Measurements from ENCODE around the gene ZNF808. TPM values are rescaled to one million over a fixed set of nuclear protein-coding genes. Genes with fewer than 3 reads are reported as not detected.
A peak's percentile ranks its signal among the peaks of the same experiment; 100 is the strongest.
"Not testable (repeated sequence)": the region's sequence is repeated elsewhere in the genome, so short reads cannot be mapped to it uniquely, and the experiment has no call there.

Gene ZNF808
- total and polyA plus RNA-seq, 2 experiments from 2014 or later = 2.2 to 25.7 TPM

GRCh38 chr19:52566121-52566520 lies 38.7 kb downstream of the ZNF808 start:
- H3K9me3 ChIP-seq (ENCODE audit: low read depth) = no peaks in the 10 kb centered on the region
- H3K4me2 ChIP-seq = no peak overlapping the region
- DNase-seq (ENCODE audit: low spot score) = no peak
- H3K9me2 ChIP-seq (replicated peaks; ENCODE audit: insufficient read depth) = no peaks in the 10 kb centered on the region
- WGBS (ENCODE audit: low lambda C conversion rate, missing lambda C conversion rate) = 80% methylated on average over 6 of the region's 6 CpGs
- peaks cover 7% of the 10 kb centered on the region for H3K79me2 ChIP-seq
- peak overlapping the region; percentile 37 for H3K27ac ChIP-seq
- peaks cover 5% of the 10 kb centered on the region for H3K4me1 ChIP-seq (ENCODE audit: insufficient read depth)
- H3K27me3 ChIP-seq = no peaks in the 10 kb centered on the region
- H3K4me3 ChIP-seq = no peak overlapping the region
- H3K36me3 ChIP-seq (replicated peaks; ENCODE audit: insufficient read depth, low read depth) = no peaks in the 10 kb centered on the region
- no peak for TF ChIP-seq EZH2phosphoT487 (IDR thresholded peaks at IDR 0.05; ENCODE audit: low read depth, severe bottlenecking, unreplicated experiment)
- H2AFZ ChIP-seq = no peak overlapping the region
- H4K20me1 ChIP-seq (ENCODE audit: insufficient read depth, poor library complexity, severe bottlenecking) = no peaks in the 10 kb centered on the region

- H3K9me3 ChIP-seq (ENCODE audit: low read depth) = no peaks in the 10 kb centered on the region
- peaks cover 12% of the 10 kb centered on the region for H3K79me2 ChIP-seq
- peak overlapping the region; percentile 75 for H3K27ac ChIP-seq
- no peak overlapping the region for H2AFZ ChIP-seq
- no peaks in the 10 kb centered on the region for H3K36me3 ChIP-seq (replicated peaks; ENCODE audit: insufficient read depth, low read depth)
- TF ChIP-seq EZH2 (IDR thresholded peaks at IDR 0.05; ENCODE audit: borderline replicate concordance) = no peak
- TF ChIP-seq EZH2phosphoT487 (IDR thresholded peaks at IDR 0.05; ENCODE audit: low read depth, severe bottlenecking, unreplicated experiment) = no peak
- TF ChIP-seq CTCF (IDR thresholded peaks at IDR 0.05; ENCODE audit: poor library complexity) = no peak
- no peaks in the 10 kb centered on the region for H3K9me2 ChIP-seq (replicated peaks; ENCODE audit: insufficient read depth)
- H3K4me3 ChIP-seq = no peak overlapping the region
- no peak overlapping the region for H3K4me2 ChIP-seq
- no peaks in the 10 kb centered on the region for H4K20me1 ChIP-seq (ENCODE audit: insufficient read depth, poor library complexity, severe bottlenecking)
- no peaks in the 10 kb centered on the region for H3K27me3 ChIP-seq
- DNase-seq (ENCODE audit: low spot score) = peak; percentile 39
- WGBS (ENCODE audit: low lambda C conversion rate, missing lambda C conversion rate) = 72% methylated on average over 2 of the region's 2 CpGs
- H3K4me1 ChIP-seq (ENCODE audit: insufficient read depth) = peaks cover 5% of the 10 kb centered on the region
These were observed 39.1 kb downstream of the ZNF808 start for GRCh38 chr19:52566588-52566987.

GRCh38 chr19:52567921-52568320 lies 40.5 kb downstream of the ZNF808 start:
- Histone ChIP-seq H4K20me1 (ENCODE audit: insufficient read depth, poor library complexity, severe bottlenecking) (no peaks in the 10 kb centered on the region), H2AFZ (no peak overlapping the region), H3K79me2 (peaks cover 25% of the 10 kb centered on the region), H3K9me3 (ENCODE audit: low read depth) (no peaks in the 10 kb centered on the region), H3K27me3 (no peaks in the 10 kb centered on the region), H3K4me2 (no peak overlapping the region), H3K27ac (no peak overlapping the region), H3K9me2 (replicated peaks; ENCODE audit: insufficient read depth) (no peaks in the 10 kb centered on the region), H3K4me1 (ENCODE audit: insufficient read depth) (peaks cover 5% of the 10 kb centered on the region), H3K36me3 (replicated peaks; ENCODE audit: insufficient read depth, low read depth) (no peaks in the 10 kb centered on the region), H3K4me3 (no peak overlapping the region)
- no peak for TF ChIP-seq CTCF (IDR thresholded peaks at IDR 0.05; ENCODE audit: poor library complexity)
- no peak for DNase-seq (ENCODE audit: low spot score)
- 95% methylated on average over 14 of the region's 14 CpGs for WGBS (ENCODE audit: low lambda C conversion rate, missing lambda C conversion rate)

DNA sequence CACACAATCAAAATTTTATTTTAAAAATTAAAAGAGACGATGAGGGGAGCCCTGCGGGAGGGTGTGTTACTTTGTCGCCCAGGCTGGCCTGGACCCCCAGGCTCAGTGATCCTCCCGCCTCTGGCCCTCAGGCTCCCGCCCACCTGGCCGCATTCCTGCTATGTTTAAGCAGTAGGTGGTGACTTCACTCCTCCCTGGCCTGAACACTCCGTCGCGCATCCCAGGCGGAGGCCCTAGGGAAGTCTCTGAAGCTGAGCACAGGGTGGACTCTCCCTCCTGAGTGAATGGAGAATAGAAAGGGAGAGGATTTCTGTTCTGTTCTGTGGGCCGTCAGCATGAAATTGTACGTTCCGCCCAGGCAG lies 42.2 kb downstream of the ZNF808 start:
- peak overlapping the region; percentile 53 for H2AFZ ChIP-seq
- 3% methylated on average over 13 of the region's 13 CpGs for WGBS (ENCODE audit: low lambda C conversion rate, missing lambda C conversion rate)

More for the DNA sequence above, 42.2 kb downstream of the ZNF808 start:
- H3K9me3 ChIP-seq (ENCODE audit: low read depth); H4K20me1 ChIP-seq (ENCODE audit: insufficient read depth, poor library complexity, severe bottlenecking); H3K4me1 ChIP-seq (ENCODE audit: insufficient read depth); H3K36me3 ChIP-seq (replicated peaks; ENCODE audit: insufficient read depth, low read depth); H3K9me2 ChIP-seq (replicated peaks; ENCODE audit: insufficient read depth); H3K27me3 ChIP-seq: not testable (repeated sequence)
- peaks cover 28% of the 10 kb centered on the region for H3K79me2 ChIP-seq
- peak overlapping the region; percentile 88 for H3K27ac ChIP-seq
- peak; percentile 77 for DNase-seq (ENCODE audit: low spot score)
- H3K4me3 ChIP-seq = peak overlapping the region; percentile 30
- peak overlapping the region; percentile 78 for H3K4me2 ChIP-seq

All from hepatocyte (in vitro differentiated cells).